ENCODE results near the gene KLHL3.
A peak's percentile ranks its signal among the peaks of the same experiment; 100 is the strongest.
"Not testable (repeated sequence)": the region's sequence is repeated elsewhere in the genome, so short reads cannot be mapped to it uniquely, and the experiment has no call there.

KLHL3 gene

DNA sequence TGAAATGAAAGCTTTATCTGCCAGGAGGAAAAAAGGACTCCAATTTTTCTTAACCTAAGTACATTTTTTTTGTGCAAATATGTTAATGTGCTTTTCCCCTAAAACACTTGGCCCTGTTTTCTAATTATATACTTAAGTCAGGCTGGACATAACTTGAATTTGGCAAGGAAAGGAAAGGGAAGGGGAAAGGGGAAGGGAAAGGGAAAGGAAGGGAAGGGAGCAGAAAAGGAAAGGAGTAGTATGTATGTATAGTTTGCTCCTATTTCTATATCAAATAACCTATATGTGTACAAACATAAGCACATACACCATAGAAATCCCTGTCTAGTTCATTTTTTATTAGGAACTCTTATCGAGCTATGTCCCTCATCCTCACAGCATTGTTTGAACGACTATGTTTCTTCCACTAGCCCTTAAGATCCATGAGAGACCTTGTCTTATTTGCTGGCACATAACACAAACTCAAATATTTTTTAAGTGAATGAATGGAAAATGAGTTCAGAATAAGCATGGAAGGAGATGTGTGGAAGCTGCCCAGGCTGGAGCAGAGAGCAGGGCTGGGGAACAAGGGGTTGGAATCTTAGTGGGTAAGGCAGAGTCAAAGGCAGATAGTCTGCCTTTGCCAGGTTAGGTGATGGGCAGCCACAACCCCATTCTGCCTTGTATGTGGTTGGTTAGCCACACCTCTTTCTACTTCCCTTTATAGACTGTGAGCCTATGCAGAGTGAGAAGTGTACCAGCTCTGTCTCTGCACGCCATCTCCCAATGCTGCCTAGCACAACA lies 70.0 kb downstream of the KLHL3 start:
- DNase-seq, result no peak

DNA sequence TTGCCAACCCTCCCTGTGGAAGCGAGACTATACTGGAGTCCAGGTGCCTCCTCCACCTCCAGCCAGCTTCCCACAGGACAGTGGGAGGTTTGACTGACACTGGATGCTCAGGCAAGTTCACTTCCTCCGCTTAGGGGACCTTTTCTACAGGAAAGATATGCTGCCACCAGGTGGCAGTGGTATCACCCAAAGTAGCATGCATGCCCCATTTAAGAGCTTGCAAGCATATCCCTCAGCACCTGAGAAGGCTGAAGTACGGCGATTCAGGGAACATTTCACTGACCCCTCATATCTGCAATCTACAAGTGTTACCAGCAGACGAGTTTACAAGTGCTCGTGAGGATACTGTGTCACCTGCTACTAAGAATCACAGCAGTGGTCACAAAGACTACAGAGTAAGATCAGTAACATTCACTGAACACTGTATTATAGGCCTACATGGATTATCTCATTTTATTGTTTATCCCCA lies 75.5 kb downstream of the KLHL3 start:
- DNase-seq, result peak in 1 of 2 donors; percentile 9

DNA sequence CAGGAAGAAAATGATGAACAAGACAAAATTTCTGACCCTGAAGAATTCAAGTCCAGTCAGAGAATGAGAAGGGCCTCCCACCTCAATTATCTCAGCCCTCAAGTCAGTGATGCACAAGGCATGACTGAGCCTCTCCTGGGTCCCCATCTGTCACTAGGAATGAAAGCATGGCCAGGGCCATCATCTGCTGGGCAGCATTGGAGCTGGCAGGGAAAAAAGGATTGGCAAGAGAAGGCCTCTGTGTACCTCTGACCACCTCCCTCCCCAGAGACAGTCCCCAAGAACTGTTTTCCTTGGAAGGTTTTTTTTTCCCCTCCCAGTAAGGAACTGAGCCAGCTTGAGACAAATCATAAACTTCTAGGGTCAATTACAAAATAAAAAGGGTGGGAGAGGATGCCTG lies 76.7 kb downstream of the KLHL3 start:
- no peak for DNase-seq

DNA sequence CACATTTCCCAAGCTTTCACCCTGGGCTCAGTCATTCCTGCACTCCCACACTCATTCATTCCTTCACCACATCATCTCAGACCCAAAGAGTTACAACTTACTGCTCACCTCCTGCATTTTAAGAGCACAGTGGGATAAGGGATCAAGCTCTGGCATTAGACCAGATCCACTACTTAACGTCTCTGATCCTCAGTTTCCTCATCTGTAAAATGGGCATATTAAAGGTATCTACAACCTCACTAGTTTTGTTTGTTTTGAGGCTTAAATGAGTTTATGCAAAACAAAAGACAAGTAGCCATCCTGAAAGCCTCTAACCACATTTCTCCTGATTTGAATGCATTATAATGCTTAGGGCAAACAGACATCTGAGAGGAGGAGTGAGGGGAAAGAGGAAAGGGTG lies 77.6 kb downstream of the KLHL3 start:
- no peak for DNase-seq

DNA sequence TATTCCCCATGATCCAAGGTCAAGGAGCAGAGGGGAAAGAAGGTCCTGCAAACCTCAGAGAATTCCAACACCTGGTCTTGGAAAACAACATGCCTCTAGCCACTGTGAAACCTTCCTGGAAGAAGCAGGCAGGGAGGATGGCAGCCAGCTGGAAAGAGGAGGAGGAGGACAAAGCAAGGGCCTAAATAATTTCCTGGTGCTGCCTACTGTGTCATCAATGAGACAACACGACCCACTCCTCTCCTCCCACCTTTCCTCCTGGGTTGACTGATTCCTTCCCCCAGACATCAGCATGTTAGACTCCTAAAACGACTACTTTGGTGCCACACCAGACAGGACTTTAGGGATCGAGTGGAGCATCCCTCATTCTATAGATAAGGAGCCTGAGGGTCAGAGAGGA lies 78.8 kb downstream of the KLHL3 start:
- no peak for DNase-seq

DNA sequence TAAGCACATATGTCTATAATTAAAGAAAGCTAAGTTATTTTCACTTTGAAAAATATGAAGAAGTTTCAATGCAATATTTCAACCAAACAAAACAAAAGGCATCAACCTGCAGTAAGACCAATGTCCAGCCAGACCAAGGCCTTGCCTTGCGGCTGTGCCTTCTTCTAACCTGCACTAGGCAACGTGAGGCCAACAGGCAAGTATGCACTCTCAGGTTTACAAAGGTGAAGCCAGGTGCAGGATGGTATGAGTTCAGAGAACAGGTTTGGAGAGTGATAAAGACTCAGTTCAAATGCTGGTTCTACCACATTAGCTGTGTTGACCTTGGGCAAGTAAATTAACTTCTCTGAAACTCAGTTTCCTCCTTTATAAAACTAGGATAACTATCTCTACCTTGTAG lies 79.3 kb downstream of the KLHL3 start:
- DNase-seq, result no peak

DNA sequence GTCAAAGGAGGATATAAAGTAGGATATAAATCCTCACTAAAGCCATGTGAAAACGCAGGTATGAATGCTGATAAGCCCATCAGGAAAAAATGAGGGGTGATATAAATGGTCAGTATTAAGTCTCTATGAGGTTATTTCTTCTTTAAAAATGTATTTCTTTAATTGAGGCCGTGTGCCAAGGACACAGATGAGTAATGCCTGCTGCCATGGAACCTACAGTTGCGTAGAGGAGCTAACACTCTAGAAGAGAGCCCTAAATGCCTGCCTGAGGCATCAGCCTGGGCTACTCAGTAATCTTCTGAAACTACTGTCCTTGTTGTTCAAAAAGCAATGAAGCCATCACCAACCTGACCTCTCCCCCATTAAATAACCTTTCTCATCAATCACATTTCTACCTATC lies 84.9 kb downstream of the KLHL3 start:
- no peak for DNase-seq

DNA sequence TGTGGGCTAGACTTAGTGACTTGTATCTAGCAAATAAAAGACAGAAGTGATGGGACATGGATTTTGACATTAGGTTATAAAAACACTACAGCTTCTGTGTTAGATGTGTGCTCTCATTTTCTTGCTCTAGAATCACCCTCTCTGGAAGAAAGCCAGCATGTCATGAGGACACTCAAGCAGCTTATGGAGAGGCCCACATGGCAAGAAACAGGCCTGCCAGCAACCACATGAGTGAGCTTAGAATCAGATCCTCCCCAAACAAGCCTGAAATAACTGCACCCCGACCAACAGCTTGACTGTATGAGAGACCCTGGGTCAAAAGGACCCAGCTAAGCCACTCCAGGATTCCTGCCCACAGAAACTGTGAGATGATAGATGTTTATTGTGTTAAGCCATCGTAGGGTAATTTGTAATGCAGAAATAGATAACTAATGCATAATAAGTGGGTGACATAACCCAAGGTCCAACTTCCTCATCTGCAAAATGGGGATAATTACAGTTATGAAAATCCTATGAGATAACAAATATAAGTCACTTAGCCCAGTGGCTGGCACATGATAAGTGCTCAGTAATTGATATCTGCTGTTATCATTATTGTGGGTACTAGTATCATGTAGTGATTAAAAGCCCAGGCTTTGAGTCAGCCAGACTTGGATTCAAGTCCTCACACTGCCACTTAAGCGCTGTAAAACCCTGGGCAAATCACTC lies 86.5 kb downstream of the KLHL3 start:
- DNase-seq, result no peak

DNA sequence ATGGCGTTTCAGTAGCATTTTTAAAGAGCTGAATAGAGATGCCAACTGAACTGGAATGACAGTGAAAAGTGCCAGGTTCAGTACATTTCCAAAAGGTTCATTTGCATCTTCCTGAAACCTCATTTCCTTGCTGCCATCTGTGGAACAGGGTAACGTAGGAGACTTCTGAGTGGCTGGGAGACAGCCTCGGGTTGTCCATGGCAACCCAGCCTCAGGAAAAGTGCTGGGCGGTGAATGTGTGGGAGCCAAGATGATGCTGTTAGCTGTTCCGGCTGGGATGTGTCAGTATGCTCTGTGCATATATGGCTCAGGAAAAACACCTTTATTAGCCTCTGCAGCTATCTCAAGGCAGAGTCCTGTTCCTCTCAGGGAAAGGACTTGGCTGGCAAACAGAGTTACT lies 87.5 kb downstream of the KLHL3 start:
- no peak for DNase-seq

DNA sequence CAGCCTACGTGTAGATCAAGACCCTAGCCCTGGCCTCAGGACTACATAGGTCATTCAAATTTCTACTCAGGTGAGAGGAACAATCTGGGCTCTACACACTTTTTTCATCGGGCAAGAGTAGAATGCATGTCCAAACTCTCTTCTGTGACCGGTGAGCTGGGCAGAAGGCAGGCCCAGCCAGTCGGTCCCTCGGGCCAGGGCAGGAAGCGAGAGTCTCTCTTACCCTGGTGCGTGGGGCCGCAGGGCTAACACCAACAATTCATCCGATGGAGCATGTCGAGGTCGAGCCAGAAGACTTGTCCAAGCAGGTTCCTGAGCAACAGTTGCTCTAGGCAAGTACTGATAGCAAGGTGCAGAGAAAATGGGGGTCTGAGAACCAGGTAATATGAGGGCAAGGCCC lies 88.5 kb downstream of the KLHL3 start:
- no peak for DNase-seq

DNA sequence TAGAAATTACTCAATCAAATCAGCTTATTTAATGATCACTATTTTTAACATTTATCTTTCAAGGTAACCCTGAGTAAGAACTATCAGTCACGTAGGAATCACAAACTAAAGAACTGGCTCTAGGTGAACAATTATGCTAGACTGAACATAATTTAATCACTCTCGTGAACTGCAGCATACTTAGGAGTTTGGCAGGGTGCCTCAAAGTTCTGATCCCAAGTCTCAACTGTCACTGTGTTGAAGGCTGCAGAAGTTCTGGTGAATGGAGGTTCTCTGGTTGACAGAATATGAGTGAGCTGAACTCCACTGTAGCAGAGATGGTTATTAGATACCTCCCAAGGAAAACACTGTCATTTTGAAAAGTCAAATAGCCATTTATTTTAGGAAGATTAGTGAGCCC lies 89.1 kb downstream of the KLHL3 start:
- DNase-seq, result no peak

DNA sequence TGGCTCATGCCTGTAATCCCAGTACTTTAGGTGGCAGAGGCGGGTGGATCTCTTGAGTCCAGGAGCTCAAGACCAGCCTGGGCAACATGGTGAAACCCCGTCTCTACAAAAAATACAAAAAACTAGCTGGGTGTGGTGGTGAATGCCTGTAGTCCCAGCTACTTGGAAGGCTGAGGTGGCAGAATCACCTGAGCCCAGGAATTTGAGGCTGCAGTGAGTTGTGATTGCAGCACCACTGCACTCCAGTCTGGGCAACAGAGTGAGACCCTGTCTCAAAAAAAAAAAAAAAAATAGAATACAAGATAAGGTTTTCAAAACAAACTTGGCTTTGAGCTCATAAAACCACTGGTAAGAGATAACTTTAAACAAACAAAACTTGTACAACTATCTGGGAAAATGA lies 92.8 kb downstream of the KLHL3 start:
- DNase-seq, result not testable (repeated sequence)

DNA sequence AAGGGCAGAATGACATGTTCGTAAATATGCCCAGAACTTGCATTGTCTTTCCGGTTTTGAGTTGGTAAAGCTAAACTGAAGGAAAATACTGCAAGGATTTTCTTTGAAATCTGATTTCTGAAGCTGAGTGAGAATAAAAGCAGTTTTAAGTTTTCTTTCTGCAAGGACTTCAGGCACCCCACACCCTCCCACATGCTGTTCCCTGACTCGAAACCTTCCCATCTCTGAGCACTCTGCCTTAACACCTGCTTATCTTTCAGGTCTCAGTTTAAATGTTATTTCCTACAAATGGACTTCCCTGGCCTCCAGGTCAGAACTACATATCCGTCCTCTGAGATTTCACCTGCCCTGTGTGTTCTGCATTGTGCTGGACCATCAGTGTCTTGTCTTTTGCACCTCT lies 93.8 kb downstream of the KLHL3 start:
- DNase-seq, result no peak

DNA sequence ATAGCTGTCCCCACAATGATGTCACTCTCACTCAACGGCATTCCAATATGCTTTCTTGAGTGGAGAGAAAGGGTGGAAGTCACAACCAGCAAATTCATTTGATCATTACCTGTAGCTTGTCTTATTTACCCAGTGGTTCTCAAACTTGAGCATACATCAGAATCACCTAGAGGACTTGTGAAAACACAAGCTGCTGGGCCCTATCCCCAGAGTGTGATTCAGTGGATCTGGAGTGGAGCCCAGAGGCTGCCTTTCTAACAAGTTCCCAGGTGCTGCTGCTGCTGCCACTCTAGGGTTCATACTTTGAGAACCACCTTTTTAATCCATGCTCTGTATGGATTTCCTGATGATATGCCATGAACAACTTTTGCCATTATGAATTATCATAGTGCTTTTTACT lies 94.7 kb downstream of the KLHL3 start:
- DNase-seq, result no peak

DNA sequence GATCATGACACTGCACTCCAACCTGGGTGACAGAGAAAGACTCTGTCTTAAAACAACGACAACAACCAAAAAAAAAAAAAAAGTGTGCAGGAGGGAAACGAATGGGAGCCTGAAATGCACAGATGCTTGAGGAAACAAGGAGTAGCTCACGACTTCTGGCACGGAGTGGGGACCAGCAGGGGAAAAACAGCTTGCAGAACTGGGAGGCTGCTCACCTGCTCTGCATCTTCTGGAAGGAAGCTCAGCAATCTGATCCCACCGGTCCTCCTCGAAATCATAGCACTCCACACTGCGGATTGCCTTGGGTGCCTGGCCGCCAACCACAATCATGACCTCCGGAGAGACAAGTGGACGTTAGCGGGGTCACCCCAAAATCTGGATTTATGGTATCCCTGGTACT lies 96.2 kb downstream of the KLHL3 start:
- no peak for DNase-seq

DNA sequence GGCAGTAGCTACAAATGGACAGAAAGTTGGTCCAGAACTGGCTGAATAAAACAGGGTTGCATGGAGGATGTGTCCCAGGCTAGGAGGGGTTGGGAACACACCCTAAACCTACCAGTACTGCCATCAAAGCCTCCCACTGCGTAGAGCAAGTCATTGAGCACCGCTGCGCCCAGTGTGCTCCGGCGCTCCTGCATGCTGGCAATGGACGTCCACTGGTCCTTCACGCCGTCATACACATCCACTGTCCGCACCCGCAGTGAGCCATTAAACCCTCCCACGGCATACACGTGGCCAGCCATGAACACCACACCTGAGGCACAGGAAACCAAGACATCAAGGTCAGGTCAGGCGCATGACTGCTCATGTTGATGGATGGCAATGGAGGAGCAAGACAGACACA lies 97.0 kb downstream of the KLHL3 start:
- no peak for DNase-seq

DNA sequence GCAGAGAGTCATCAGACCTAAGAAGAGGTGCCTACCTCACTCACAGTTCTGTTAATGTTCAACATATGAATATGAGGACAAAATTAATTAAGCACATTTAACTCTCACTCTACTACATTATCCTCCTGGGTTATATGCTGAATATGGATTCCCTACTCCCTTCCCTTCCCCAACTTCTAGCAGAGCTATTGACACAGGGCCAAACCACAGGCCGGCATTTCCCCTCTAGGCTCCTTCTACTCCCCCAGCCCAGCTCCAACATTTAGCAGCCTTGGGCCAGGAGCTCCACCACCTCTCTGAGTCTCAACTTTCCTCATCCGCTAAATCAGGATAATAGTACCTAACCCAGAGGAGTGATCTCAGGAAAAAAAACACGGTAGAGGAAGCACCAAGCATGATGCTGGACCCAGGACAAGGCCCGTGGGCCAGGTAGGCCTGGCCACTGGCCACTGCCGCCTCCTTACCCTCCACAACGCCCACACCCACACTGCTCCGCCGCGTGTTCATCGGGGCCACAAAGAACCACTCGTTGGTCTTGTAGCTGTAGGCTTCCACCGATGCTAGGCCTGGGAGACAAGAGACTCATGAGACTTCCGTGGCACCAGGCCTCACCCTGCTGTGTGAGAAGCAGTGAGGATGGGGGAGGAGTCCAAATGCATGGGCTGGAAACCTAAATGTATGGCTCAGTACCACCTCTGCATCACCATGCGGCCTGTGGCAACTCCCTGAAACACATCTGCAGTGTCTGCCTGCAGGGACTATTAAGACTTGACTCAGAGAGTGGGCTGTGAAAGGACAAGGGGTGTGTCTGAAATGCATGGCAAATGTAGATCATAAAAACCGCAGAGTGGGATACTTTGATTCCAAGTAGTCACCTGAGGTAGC lies 98.8 kb downstream of the KLHL3 start:
- DNase-seq, result no peak

DNA sequence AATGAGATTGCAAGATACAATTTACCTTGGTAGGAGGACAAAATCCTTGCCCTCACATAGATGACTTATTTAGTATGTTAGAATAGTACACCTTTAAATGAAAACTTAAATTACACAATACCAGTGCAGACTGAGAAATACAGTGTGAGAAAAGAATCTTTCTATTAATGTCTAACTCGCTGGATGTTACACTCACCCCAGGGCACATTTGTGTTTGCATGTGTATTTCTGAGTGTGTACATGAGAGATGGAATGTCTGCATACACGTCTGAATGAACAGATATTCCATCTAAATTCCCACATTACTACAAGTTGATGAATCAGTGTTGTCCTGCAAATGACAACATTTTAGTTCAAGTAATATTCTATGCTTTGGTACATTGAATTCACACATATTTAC lies 99.8 kb downstream of the KLHL3 start:
- no peak for DNase-seq

DNA sequence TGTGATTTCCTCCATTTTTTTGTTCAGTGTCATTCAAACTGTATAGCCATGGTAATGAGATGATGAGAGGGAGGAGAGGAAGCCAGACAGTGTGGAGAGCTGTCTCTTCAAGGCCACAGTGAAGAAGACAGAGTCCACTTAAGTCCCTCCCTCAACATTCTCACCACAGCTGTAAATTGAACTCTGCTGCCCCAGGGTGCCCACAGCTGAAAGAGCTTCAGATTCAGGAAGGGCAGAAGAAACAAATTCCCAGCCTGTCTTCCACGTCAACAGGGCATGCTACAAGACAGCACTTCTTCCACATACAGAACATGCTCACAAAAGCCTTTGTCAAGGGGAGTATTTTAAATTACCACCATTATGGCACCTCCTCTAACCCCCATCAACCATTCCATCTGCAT lies 100.4 kb downstream of the KLHL3 start:
- no peak for DNase-seq

DNA sequence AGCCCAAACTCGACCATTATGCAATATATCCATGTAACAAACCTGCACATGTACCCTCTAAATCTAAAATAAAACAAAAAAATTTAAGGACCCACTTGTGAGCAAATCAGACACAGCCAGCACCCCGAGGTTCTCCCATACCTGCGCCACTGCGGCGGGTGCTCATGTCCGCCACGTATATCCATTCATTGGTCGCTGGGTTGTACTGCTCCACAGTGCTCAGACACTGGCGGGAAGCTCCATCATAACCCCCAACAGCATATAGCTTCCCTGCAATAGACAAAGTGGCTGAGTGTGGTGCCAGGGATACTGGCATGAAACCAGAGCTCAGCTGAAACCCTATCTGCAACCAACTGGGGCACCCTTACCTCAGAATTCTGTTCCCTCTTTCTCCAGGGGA lies 102.0 kb downstream of the KLHL3 start:
- DNase-seq, result no peak

DNA sequence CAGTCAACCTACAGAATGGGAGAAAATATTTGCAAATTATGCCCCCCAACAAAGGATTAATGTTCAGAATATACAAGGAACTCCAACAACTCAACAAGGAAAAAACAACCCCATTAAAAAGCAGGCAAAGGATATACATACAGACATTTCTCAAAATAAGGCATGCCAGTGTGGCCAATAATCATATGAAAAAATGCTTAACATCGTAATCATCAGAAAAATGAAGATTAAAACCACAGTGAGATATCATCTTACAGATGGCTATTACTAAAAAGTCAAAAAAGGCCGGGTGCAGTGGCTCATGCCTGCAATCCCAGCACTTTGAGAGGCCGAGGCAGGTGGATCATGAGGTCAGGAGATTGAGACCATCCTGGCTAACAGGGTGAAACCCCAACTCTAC lies 103.2 kb downstream of the KLHL3 start:
- no peak for DNase-seq

DNA sequence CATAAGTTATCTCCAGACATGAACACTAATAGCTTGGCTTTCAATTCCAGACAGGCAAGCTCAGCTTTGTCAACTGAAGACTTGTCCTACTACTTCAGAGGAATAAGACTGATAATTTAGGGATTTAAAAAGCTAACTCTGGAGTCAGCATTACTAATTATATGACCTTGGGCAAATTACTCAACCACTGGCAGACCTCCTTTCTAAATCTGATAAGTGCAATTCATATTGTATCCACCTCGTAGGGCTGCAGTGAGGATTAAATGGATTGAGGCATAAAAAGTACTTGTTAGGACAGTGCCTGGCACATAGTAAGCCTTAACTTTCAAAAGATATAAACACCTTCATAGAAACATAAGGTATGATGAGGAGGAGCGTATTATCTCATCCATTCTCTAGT lies 104.4 kb downstream of the KLHL3 start:
- DNase-seq, result no peak

DNA sequence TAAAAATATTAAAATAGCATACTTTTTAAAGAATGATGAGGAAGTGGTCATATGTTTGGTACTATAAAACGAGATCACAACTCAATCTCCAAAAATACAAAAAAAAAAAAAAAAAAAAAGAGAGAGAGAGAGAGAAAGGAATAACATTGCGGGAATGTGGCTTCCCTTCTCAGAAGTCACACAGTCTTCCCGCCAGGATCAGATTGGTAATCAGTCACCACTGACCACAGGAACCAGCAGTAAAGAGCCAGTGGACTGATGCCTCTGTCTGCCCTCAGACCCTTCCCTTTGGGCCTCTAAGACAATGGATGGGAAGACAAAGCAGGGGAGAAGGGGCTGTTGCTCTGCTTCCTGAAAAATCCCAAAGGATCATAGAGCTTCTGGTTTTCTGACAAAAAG lies 104.9 kb downstream of the KLHL3 start:
- no peak for DNase-seq
